ENCODE measurements around the gene CMSS1.
A peak's percentile ranks its signal among the peaks of the same experiment; 100 is the strongest.

CMSS1 gene

DNA sequence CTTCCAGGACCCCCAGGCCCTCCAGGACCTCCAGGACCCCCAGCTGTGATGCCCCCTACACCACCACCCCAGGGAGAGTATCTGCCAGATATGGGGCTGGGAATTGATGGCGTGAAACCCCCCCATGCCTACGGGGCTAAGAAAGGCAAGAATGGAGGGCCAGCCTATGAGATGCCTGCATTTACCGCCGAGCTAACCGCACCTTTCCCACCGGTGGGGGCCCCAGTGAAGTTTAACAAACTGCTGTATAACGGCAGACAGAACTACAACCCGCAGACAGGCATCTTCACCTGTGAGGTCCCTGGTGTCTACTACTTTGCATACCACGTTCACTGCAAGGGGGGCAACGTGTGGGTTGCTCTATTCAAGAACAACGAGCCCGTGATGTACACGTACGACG lies 22.1 kb upstream of the CMSS1 start:
- Mint-ChIP-seq H3K27me3 (peaks cover 3 to 7% of the 10 kb centered on the region in 2 donors), H3K4me1 (no peaks in the 10 kb centered on the region), H3K27ac (no peak overlapping the region), H3K4me3 (no peak overlapping the region), H3K36me3 (peaks cover 0 to 2% of the 10 kb centered on the region in 2 donors), H3K9me3 (no peaks in the 10 kb centered on the region)
- ATAC-seq (replicated peaks) (no peak), DNase-seq (no peak)

DNA sequence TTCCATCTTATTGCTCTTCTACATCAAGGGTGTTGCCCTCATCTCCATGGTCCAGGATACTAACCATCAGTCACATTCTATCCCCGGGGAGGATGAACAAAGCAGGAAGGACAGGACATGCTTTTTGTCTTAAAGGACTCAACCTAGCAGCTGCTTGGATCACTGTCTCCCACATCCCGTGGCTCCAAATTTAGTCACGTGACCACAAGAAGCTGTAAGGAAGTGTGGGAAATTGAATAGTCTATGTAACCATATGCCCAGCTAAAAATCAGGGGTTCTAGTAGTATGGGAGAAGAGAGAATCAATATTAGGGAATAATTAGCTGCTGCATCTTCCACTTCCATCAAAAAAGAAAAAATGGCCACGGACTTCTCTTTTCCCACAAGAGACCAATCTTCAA lies 18.2 kb upstream of the CMSS1 start:
- ATAC-seq (replicated peaks), result no peak
- H3K27ac Mint-ChIP-seq, result no peak overlapping the region
- peaks cover 0 to under 1% of the 10 kb centered on the region in 2 donors for H3K27me3 Mint-ChIP-seq
- no peak for DNase-seq
- peaks cover 0 to 3% of the 10 kb centered on the region in 2 donors for H3K9me3 Mint-ChIP-seq
- H3K4me3 Mint-ChIP-seq, result no peak overlapping the region
- H3K36me3 Mint-ChIP-seq, result peaks cover 11 to 12% of the 10 kb centered on the region in 2 donors
- H3K4me1 Mint-ChIP-seq, result no peaks in the 10 kb centered on the region

DNA sequence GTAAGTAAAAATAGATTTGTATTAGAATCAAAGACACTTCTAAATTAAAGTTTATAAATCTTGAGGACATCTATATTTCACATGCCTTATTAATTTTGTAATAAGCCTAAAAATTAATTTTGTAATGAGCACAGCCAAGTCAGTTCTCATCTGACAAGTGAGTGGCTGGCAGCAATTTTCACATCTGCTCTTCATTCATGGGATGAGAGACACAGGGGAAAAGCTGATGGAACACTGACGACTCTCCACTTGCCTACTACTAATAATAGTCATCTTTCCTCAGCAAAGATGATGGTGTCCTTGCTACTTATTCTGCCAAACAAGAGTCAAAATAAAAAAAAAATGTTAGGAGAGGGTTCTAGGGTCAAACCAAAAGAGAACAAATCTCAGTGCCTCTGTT lies 14.4 kb upstream of the CMSS1 start:
- peaks cover 22% of the 10 kb centered on the region in 2 donors for H3K36me3 Mint-ChIP-seq

DNA sequence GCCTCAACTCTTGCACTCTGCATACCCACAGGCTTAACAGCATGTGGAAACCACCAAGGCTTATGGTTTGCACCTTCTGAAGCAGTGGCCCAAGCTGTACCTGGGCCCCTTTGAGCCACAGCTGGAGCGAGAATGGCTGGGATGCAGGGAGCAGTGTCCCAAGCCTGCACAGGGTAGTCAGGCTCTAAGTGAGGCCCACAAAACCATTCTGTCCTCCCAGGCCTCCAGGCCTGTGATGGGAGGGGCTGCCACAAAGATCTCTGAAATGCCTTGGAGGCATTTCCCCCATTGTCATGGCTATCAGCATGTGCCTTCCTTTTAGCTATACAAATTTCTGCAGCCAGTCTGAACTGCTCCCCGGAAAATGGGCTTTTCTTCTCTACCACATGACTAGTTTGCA lies 12.5 kb upstream of the CMSS1 start:
- Mint-ChIP-seq H3K27ac (no peak overlapping the region), H3K4me3 (no peak overlapping the region), H3K36me3 (peaks cover 20 to 22% of the 10 kb centered on the region in 2 donors), H3K9me3 (peaks cover 7 to 13% of the 10 kb centered on the region in 2 donors), H3K4me1 (peaks cover 6 to 12% of the 10 kb centered on the region in 2 donors), H3K27me3 (no peaks in the 10 kb centered on the region)
- ATAC-seq (replicated peaks), result no peak
- DNase-seq, result no peak

More for the DNA sequence above, 14.4 kb upstream of the CMSS1 start:
- H3K9me3 Mint-ChIP-seq, result peaks cover 7 to 13% of the 10 kb centered on the region in 2 donors
- H3K4me3 Mint-ChIP-seq, result no peak overlapping the region
- ATAC-seq (replicated peaks) (no peak), DNase-seq (no peak)
- H3K4me1 Mint-ChIP-seq, result peaks cover 0 to 5% of the 10 kb centered on the region in 2 donors
- H3K27ac Mint-ChIP-seq, result no peak overlapping the region
- no peaks in the 10 kb centered on the region for H3K27me3 Mint-ChIP-seq

DNA sequence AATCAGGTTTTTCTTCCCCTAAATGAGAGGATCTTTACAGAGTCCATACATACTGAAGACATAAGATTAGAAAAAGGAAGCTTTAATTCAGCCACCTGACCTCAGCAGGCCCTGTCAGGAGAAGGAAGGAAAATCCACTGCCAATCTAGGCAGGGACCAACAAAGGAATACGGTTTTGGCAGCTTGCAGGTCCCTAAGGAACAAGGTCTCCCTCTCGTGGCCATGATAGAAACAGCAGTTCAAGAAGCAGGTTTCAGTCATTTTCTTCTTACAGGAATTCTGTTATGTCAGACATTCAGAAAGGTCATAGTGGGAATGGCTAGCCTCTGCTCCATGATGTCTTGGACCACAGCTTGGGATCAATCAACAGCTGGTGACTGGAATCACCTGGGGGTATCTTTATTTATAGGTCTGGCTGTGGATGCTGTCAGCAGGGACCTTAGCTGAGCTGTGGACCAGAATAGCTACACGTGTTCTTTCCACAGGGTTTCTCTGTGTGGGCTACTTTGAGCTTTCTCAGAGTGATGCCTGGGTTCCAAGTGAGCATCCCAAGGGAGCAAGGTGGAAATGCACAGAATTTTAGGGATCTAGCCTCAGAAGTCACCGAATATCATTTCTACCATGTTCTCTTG lies 9.4 kb upstream of the CMSS1 start:
- peaks cover 13 to 15% of the 10 kb centered on the region in 2 donors for H3K36me3 Mint-ChIP-seq
- DNase-seq (no peak), ATAC-seq (replicated peaks) (no peak)
- H3K4me3 Mint-ChIP-seq, result no peak overlapping the region
- H3K9me3 Mint-ChIP-seq, result peaks cover 7 to 13% of the 10 kb centered on the region in 2 donors
- H3K4me1 Mint-ChIP-seq, result peaks cover 6 to 12% of the 10 kb centered on the region in 2 donors
- no peaks in the 10 kb centered on the region for H3K27me3 Mint-ChIP-seq
- no peak overlapping the region for H3K27ac Mint-ChIP-seq

DNA sequence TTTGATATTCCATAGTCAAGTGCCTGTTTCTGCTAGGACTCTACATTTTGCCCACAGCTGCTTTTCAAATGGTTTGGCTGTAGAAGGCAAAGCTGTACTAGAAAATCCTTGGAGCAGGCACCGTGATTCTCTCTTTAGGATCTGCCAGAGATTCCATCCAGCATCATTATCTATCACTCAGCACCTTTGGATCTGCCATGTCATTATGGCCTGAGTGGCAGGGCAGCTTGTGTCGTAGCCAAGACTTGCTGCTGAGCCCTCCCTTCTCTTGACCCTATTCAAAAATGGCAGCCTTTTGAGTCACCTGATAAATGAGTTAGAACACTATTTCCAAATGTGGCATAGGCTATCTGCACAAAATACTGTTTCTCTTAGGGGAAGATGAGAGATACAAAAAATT lies 8.1 kb upstream of the CMSS1 start:
- Mint-ChIP-seq H3K36me3 (peaks cover 8 to 9% of the 10 kb centered on the region in 2 donors), H3K4me1 (peaks cover 6 to 12% of the 10 kb centered on the region in 2 donors), H3K27me3 (no peaks in the 10 kb centered on the region), H3K27ac (peak overlapping the region; percentile 53), H3K4me3 (no peak overlapping the region), H3K9me3 (peaks cover 7 to 9% of the 10 kb centered on the region in 2 donors)
- no peak for DNase-seq
- ATAC-seq (replicated peaks), result no peak

DNA sequence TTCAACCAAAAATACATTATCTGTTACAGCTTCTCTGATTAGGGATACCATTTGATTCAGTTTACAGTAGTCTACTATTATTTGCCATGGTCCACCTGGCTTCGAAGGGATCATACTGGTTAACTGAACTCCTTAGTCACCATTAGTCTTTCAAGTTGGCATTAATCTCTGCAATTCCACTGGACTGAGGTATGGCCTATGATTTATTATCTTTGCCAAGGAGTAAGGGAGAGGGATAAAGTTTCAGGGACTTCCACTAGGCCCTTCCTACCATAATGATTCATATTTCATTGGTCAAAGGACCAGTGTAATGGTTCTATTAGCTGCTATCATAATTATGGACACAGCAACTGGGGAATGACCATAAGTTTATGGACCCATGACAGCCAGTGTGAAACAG lies 7.3 kb upstream of the CMSS1 start:
- no peaks in the 10 kb centered on the region for H3K27me3 Mint-ChIP-seq
- H3K27ac Mint-ChIP-seq, result no peak overlapping the region
- DNase-seq (no peak), ATAC-seq (replicated peaks) (no peak)
- peaks cover 6 to 12% of the 10 kb centered on the region in 2 donors for H3K4me1 Mint-ChIP-seq
- H3K36me3 Mint-ChIP-seq, result peaks cover 5 to 6% of the 10 kb centered on the region in 2 donors
- no peak overlapping the region for H3K4me3 Mint-ChIP-seq
- peaks cover 5 to 6% of the 10 kb centered on the region in 2 donors for H3K9me3 Mint-ChIP-seq

DNA sequence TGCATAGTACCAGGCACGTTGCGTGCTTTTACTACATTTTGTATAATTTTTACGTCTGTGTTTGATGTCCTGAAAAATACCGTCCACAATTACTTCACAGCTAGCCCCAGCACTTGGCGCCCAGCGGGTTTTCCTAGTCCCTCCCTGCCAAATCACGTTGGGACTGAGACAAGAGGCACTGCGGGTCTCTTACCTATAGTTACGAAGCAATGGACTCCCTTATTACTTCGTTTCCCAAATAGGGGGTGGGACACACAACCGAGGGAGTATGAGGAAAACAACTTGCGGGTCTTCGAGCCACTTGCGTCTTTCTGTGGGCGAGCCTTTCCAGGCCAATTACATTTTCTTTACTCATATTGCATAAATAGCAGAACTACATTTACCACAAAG lies 620 bp upstream of the CMSS1 start:
- ATAC-seq (replicated peaks), result peak in 1 of 2 donors; percentile 2
- Mint-ChIP-seq H3K9me3 (no peaks in the 10 kb centered on the region), H3K36me3 (peaks cover 3 to 4% of the 10 kb centered on the region in 2 donors), H3K4me3 (peak overlapping the region; percentile 98), H3K4me1 (peaks cover 9 to 32% of the 10 kb centered on the region in 2 donors), H3K27ac (peak overlapping the region; percentile 100), H3K27me3 (no peaks in the 10 kb centered on the region)
- no peak for DNase-seq

DNA sequence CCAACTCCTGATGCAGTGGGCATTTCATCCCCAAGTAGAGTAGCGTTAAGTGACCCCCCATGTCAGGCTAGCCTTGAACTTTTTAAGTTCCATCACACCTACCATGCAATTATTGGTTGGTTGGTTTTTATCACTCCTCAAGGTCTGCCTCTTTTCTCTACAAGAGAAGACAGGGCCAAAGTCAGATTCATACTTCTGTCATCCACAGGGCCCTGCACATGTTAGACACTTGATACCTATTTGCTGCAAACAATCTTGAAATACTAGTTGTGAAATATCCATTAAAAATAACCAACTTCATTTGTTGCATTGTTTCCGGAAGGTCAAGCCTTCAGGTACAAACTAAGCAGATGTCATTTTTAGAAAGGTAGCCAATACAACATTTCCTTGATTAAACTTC lies 1.2 kb downstream of the CMSS1 start:
- H3K36me3 Mint-ChIP-seq, result peaks cover 3 to 4% of the 10 kb centered on the region in 2 donors
- ATAC-seq (replicated peaks), result no peak
- H3K4me1 Mint-ChIP-seq, result peaks cover 9 to 37% of the 10 kb centered on the region in 2 donors
- H3K4me3 Mint-ChIP-seq, result peak overlapping the region; percentile 3 to 98
- no peaks in the 10 kb centered on the region for H3K27me3 Mint-ChIP-seq
- no peak overlapping the region for H3K27ac Mint-ChIP-seq
- no peak for DNase-seq
- H3K9me3 Mint-ChIP-seq, result no peaks in the 10 kb centered on the region

DNA sequence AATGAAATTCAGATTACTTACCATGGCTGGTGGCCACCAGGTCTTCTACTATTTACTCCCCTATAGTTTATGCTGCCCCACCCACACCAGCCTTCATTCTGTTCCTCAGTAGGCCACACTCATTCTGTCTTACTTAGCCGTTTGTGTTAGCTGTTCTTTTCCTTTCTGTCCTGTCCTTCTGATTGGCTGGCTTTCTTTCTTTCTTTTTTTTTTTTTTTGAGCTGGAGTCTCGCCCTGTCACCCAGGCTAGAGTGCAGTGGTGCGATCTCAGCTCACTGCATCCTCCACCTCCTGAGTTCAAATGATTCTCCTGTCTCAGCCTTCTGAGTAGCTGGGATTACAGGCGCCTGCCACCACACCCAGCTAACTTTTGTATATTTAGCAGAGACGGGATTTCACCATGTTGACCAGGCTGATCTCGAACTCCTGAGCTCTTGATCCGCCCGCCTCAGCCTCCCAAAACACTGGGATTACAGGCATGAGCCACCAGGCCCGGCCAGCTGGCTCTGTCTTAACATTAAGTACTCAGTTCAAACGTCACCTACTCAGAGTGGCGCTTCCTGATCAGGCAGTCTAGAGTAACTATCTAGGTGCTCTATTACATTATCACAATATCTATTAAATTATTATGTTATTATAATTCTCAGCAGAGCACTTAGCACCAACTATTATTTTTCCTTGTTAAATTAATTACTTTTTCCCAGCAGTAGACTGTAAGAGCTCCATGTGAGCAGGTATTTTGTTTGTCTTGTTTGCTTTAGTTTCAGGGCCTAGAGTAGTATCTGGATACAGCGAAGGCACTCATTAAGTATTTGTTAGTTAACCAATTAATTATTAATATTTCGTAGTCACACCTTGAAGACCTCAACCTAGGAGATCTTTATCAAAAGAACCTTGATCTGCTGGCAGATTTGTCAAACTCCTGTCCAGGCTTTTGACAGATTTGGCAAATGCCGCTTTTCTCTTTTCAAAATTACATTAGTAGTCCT lies 6.4 kb downstream of the CMSS1 start:
- Mint-ChIP-seq H3K9me3 (no peaks in the 10 kb centered on the region), H3K27me3 (no peaks in the 10 kb centered on the region), H3K4me1 (peaks cover 6 to 30% of the 10 kb centered on the region in 2 donors), H3K27ac (no peak overlapping the region), H3K4me3 (no peak overlapping the region), H3K36me3 (peaks cover 6 to 16% of the 10 kb centered on the region in 2 donors)
- ATAC-seq (replicated peaks) (no peak), DNase-seq (no peak)

DNA sequence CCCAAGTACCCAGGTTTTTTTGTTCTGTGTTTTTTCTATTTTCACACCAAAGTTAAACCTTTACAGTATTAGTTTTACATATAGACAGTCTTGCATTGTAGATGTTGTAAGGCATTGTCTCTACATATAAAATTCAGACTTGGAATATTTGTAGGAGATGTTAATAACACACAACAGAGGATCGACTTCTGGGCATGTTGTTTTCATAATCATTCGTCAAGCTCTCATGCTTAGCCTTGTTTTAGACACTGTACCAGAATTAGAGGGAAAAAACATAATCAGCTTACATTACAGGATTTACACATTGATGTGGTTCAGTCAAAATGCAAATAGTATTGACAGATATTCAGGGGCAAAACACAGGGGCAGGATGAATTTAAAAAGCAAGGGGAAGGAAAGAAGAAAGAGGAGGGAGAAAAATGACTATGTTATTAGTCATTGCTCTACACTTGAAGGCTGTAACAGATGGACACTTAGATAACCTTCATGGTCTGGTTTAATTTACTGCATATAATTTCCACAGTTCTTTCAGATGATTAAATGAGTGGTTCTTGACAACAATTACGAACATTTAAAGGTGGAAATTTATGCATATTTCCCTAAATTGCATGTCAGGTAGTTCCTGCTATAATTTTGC lies 7.5 kb downstream of the CMSS1 start:
- Mint-ChIP-seq H3K4me1 (peaks cover 5 to 22% of the 10 kb centered on the region in 2 donors), H3K4me3 (no peak overlapping the region), H3K36me3 (peaks cover 3 to 13% of the 10 kb centered on the region in 2 donors), H3K27me3 (no peaks in the 10 kb centered on the region), H3K9me3 (no peaks in the 10 kb centered on the region), H3K27ac (no peak overlapping the region)
- no peak for ATAC-seq (replicated peaks)
- DNase-seq, result no peak

DNA sequence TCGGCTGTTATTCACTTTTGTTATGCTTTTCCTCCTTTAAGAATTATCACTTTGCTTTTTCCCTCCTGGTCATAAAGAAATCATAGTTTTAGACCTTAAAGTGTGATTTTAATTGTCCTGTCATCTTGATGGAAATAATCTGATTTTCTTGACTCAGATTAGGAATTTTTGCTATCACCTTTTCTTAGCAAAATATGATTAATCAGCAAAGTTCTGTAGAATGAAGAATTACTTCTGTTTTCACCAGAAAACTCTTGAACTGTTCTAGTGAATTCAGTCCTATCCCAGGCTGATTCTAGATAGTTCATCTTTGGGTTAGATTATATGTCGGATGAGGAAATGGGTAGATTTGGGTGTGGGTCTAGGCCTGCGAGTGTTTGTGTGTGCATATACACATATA lies 12.2 kb downstream of the CMSS1 start:
- DNase-seq (no peak), ATAC-seq (replicated peaks) (no peak)
- H3K4me3 Mint-ChIP-seq, result no peak overlapping the region
- H3K27ac Mint-ChIP-seq, result no peak overlapping the region
- H3K9me3 Mint-ChIP-seq, result no peaks in the 10 kb centered on the region
- H3K36me3 Mint-ChIP-seq, result peaks cover 3 to 12% of the 10 kb centered on the region in 2 donors
- no peaks in the 10 kb centered on the region for H3K27me3 Mint-ChIP-seq
- H3K4me1 Mint-ChIP-seq, result peaks cover 6 to 18% of the 10 kb centered on the region in 2 donors

DNA sequence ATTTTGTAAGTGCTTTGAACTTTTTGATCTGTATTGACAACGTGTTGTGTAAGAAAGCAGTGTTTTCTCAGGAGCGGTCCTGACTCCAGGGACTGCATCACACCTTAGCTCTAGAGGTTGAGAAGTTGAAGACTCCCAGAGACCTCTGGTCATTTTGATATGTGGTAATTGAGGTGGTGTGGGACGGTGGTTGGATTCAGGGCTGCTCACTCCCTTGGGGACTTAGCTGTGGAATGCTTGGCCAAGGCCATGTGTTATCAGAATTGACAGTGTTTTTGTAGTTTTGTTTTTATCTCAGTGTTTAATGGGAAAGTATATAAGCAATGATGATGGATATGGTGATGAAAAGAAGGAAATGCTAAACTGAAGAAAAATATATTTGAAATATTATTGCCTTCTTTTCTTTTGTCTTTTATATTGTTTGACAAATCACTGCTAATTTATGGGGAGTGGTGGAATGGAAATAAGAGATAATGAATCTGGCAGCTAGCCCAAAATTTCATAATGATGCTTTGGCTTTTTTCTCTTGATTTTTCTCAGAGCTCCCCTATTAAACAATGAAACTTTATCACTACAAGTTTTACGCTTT lies 16.0 kb downstream of the CMSS1 start:
- no peaks in the 10 kb centered on the region for H3K27me3 Mint-ChIP-seq
- peaks cover 2 to 12% of the 10 kb centered on the region in 2 donors for H3K4me1 Mint-ChIP-seq
- H3K9me3 Mint-ChIP-seq, result no peaks in the 10 kb centered on the region
- no peak for ATAC-seq (replicated peaks)
- no peak overlapping the region for H3K4me3 Mint-ChIP-seq
- H3K36me3 Mint-ChIP-seq, result peaks cover 1 to 2% of the 10 kb centered on the region in 2 donors
- no peak overlapping the region for H3K27ac Mint-ChIP-seq
- DNase-seq, result no peak

Measured in stimulated activated naive B cell treated with anti-CD40 and anti-IgM and Interleukin-4, amounts not matched to agents 10 μg/mL and 1 μg/mL and 100 μg/mL, for 72 hours (primary cell).